Keratinocyte (primary cell): Measurements from ENCODE around the gene TEX19. TPM values are rescaled to one million over a fixed set of nuclear protein-coding genes. Genes with fewer than 3 reads are reported as not detected.

Experiments
- DNase-seq: peaks from one replicate; pipeline ENCODE4 v3.0.0-alpha.2; 2011; ENCODE audit warnings: low read depth, missing footprints, low spot score
- FAIRE-seq: peaks from 2 replicates; lab custom pipeline; 2011; peaks lifted over from hg19 to GRCh38; lab: Jason Lieb, UNC
- H2AFZ ChIP-seq: 2 replicates; pipeline ENCODE4 v1.6.0; 2012; ENCODE audit warnings: low read length, control low read depth, inconsistent platforms; ENCODE audit not compliant: control insufficient read depth
- H3K27ac ChIP-seq: 2 replicates; pipeline ENCODE4 v1.5.1; 2011; ENCODE audit warnings: low read length; ENCODE audit not compliant: control insufficient read depth, insufficient read depth
- H3K27me3 ChIP-seq: 3 replicates; pipeline ENCODE4 v1.6.0; 2011; ENCODE audit warnings: low read length; ENCODE audit not compliant: control insufficient read depth, insufficient read depth; ENCODE audit errors: extremely low read depth
- H3K36me3 ChIP-seq, 2 experiments: 2 replicates in 1 of 2; 3 replicates in 1 of 2; pipeline ENCODE4 v1.5.1; 2011; ENCODE audit warnings: low read length in 2 of 2, mild to moderate bottlenecking in 1 of 2; ENCODE audit not compliant: control insufficient read depth in 2 of 2, insufficient read depth in 2 of 2; ENCODE audit errors: extremely low read depth in 1 of 2
- H3K4me1 ChIP-seq: 3 replicates; pipeline ENCODE4 v1.5.1; 2011; ENCODE audit warnings: low read length; ENCODE audit not compliant: control insufficient read depth, insufficient read depth; ENCODE audit errors: extremely low read depth
- H3K4me2 ChIP-seq: 3 replicates; pipeline ENCODE4 v1.6.0; 2011; ENCODE audit warnings: low read depth, low read length; ENCODE audit not compliant: control insufficient read depth, insufficient read depth; ENCODE audit errors: extremely low read depth
- H3K4me3 ChIP-seq, 3 experiments: fragments of 200-600 bp in 1 of 3; sonication (generic) in 1 of 3; 2 replicates in 2 of 3; 3 replicates in 1 of 3; pipeline ENCODE4 v1.5.1; 2011 to 2016; ENCODE audit warnings: low read length in 3 of 3, mild to moderate bottlenecking in 3 of 3, control low read depth in 2 of 3, inconsistent platforms in 1 of 3, low read depth in 1 of 3, mixed read lengths in 1 of 3, mixed run types in 1 of 3, moderate library complexity in 1 of 3; ENCODE audit not compliant: control insufficient read depth in 2 of 3, insufficient read depth in 2 of 3; ENCODE audit errors: extremely low read depth in 1 of 3
- H3K79me2 ChIP-seq: 2 replicates; pipeline ENCODE4 v1.6.0; 2012; ENCODE audit warnings: low read length; ENCODE audit not compliant: control insufficient read depth, insufficient read depth
- H3K9ac ChIP-seq: 3 replicates; pipeline ENCODE4 v1.6.0; 2011; ENCODE audit warnings: low read length; ENCODE audit not compliant: control insufficient read depth, insufficient read depth; ENCODE audit errors: extremely low read depth
- H3K9me1 ChIP-seq: 3 replicates; pipeline ENCODE4 v1.6.0; 2011; ENCODE audit warnings: low read length; ENCODE audit not compliant: control insufficient read depth, insufficient read depth; ENCODE audit errors: extremely low read depth
- H3K9me3 ChIP-seq: 2 replicates; pipeline ENCODE4 v1.5.1; 2012; ENCODE audit warnings: low read depth, low read length; ENCODE audit not compliant: control insufficient read depth
- H4K20me1 ChIP-seq: 3 replicates; pipeline ENCODE4 v1.6.0; 2011; ENCODE audit warnings: low read length; ENCODE audit not compliant: control insufficient read depth, insufficient read depth; ENCODE audit errors: extremely low read depth
- CTCF ChIP-seq, 3 experiments: IDR thresholded peaks in 1 of 3; conservative IDR thresholded peaks in 1 of 3; optimal IDR thresholded peaks in 1 of 3; 2 replicates in 2 of 3; 3 replicates in 1 of 3; pipeline versions ENCODE3 to v1.5.1; 2011; ENCODE audit warnings: low read length in 3 of 3, mild to moderate bottlenecking in 3 of 3, moderate library complexity in 2 of 3, control low read depth in 1 of 3, inconsistent platforms in 1 of 3; ENCODE audit not compliant: insufficient read depth in 2 of 3; ENCODE audit errors: extremely low read depth in 1 of 3
- EZH2 ChIP-seq: IDR thresholded peaks from one replicate; pipeline ENCODE4 v1.6.1; 2012; ENCODE audit warnings: inconsistent platforms, mild to moderate bottlenecking, low read length, moderate library complexity
- dilution Hi-C: fragments of 300-500 bp; cut with MboI; formaldehyde crosslinking; loops from one replicate; pipeline ENCODE4 v1.7.0; 2020; ENCODE audit warnings: low sequenced_read_pairs; ENCODE audit not compliant: extremely low pct_ligation_motif_present
- polyA plus RNA-seq, 5 experiments: library from polyadenylated mRNA; depleted of rRNA in 3 of 5; stranded (reverse) in 3 of 5; stranded (forward) in 1 of 5; unstranded in 1 of 5; fragments of >200 nt; gene quantifications; 1 replicate in 1 of 5; 2 replicates in 3 of 5; 3 replicates in 1 of 5; pipeline versions ENCODE4 v1.2.1 to v1.2.3, GENCODE V29; 2011 to 2012; ENCODE audit warnings: missing spikeins in 2 of 5, low read depth in 1 of 5, low replicate concordance in 1 of 5

TEX19 gene
- polyA plus RNA-seq, 1 donor (not counting 4 experiments of a cell fraction or from before 2014, with no cell fraction given): not detected

- H3K27me3 ChIP-seq: peaks cover 35% of the 10 kb centered on the region
- no peak overlapping the region for H3K27ac ChIP-seq
- peaks cover 3% of the 10 kb centered on the region for H4K20me1 ChIP-seq
- DNase-seq (no peak), FAIRE-seq (no peak)
- H3K4me2 ChIP-seq: no peak overlapping the region
- dilution Hi-C loops: no loop called here
- TF ChIP-seq EZH2: no peak
- TF ChIP-seq CTCF (optimal IDR thresholded peaks at IDR 0.05 in 1 of 3, IDR thresholded peaks at IDR 0.05 in 1 of 3, conservative IDR thresholded peaks at IDR 0.05 in 1 of 3; ENCODE audit: extremely low read depth in 1 of 3, insufficient read depth in 2 of 3, low read length in 3 of 3): no peak
- H3K4me1 ChIP-seq: peaks cover 40% of the 10 kb centered on the region
- H3K9me1 ChIP-seq: peaks cover under 1% of the 10 kb centered on the region
- H3K9me3 ChIP-seq: no peaks in the 10 kb centered on the region
- no peak overlapping the region for H3K9ac ChIP-seq
- H3K4me3 ChIP-seq: no peak overlapping the region
- H3K79me2 ChIP-seq: no peaks in the 10 kb centered on the region
- H3K36me3 ChIP-seq: no peaks in the 10 kb centered on the region
- no peak overlapping the region for H2AFZ ChIP-seq
These were observed 29.2 kb upstream of the TEX19 start for GRCh38 chr17:82329683-82330321.

GRCh38 chr17:82330322-82331239, 28.5 kb upstream of the TEX19 start:
- Histone ChIP-seq H3K36me3 (no peaks in the 10 kb centered on the region), H3K27me3 (peaks cover 35% of the 10 kb centered on the region), H2AFZ (no peak overlapping the region), H3K4me1 (peaks cover 41% of the 10 kb centered on the region), H3K79me2 (no peaks in the 10 kb centered on the region), H3K4me2 (no peak overlapping the region), H3K9me1 (no peaks in the 10 kb centered on the region), H3K9me3 (no peaks in the 10 kb centered on the region), H4K20me1 (peaks cover 3% of the 10 kb centered on the region), H3K27ac (no peak overlapping the region), H3K9ac (no peak overlapping the region), H3K4me3 (no peak overlapping the region)
- dilution Hi-C loops: no loop called here
- FAIRE-seq (no peak), DNase-seq (no peak)
- TF ChIP-seq EZH2 (no peak), CTCF (optimal IDR thresholded peaks at IDR 0.05 in 1 of 3, IDR thresholded peaks at IDR 0.05 in 1 of 3, conservative IDR thresholded peaks at IDR 0.05 in 1 of 3; ENCODE audit: extremely low read depth in 1 of 3, insufficient read depth in 2 of 3, low read length in 3 of 3) (no peak)
